IMR-90 (cell line): ENCODE data around the gene SHROOM1. TPM values are rescaled to one million over a fixed set of nuclear protein-coding genes. Genes with fewer than 3 reads are reported as not detected.

Source experiments
- ATAC-seq: fragments of 200-7000 bp; cut with Tn5 transposase; 2 replicates; pipeline ENCODE4 v1.9.1; 2020; ENCODE audit warnings: low read depth, mild to moderate bottlenecking, moderate library complexity
- BruUV-seq: library from RNA; stranded (reverse); fragments of 400-500 nt; replicated peaks from 2 replicates; lab custom pipeline; 2021; lab: Mats Ljungman, UMichigan
- CTCF ChIA-PET: fragments of 300-600 bp; formaldehyde crosslinking; extraction: SDS; loops from one replicate; lab custom pipeline; 2021; ENCODE audit warnings: antibody characterized with exemption; lab: Yijun Ruan, JAX
- POLR2A ChIA-PET: fragments of 300-600 bp; sonication (Branson Sonifier 250); formaldehyde crosslinking; loops from one replicate; lab custom pipeline; 2022; ENCODE audit warnings: antibody characterized with exemption; ENCODE audit not compliant: unreplicated experiment; lab: Charles Lee
- DNase-seq: peaks from one replicate; pipeline ENCODE4 v3.0.0; 2013
- H2AFZ ChIP-seq: replicated peaks from 2 replicates; pipeline ENCODE3; 2013; ENCODE audit warnings: low read length, mild to moderate bottlenecking; ENCODE audit not compliant: poor library complexity
- H2AK5ac ChIP-seq: 2 replicates; pipeline ENCODE4 v1.6.1; 2013; ENCODE audit warnings: low read depth, low read length, inconsistent platforms
- H2AK9ac ChIP-seq: replicated peaks from 2 replicates; pipeline ENCODE3; 2013; ENCODE audit warnings: mild to moderate bottlenecking, low read depth, low read length, moderate library complexity; ENCODE audit not compliant: poor library complexity
- H2BK120ac ChIP-seq: 2 replicates; pipeline ENCODE4 v1.6.1; 2013; ENCODE audit warnings: low read depth, low read length, inconsistent platforms
- H2BK15ac ChIP-seq: 3 replicates; pipeline ENCODE4 v1.6.1; 2013; ENCODE audit warnings: low read depth, low read length, inconsistent platforms
- H2BK20ac ChIP-seq: 2 replicates; pipeline ENCODE4 v1.6.1; 2013; ENCODE audit warnings: low read depth, mild to moderate bottlenecking, inconsistent platforms, low read length, moderate library complexity
- H2BK5ac ChIP-seq: 2 replicates; pipeline ENCODE4 v1.6.1; 2013; ENCODE audit warnings: mild to moderate bottlenecking, low read depth, low read length, inconsistent platforms; ENCODE audit not compliant: poor library complexity, severe bottlenecking
- H3K14ac ChIP-seq: replicated peaks from 2 replicates; pipeline ENCODE4 v1.6.1; 2013; ENCODE audit warnings: low read depth, low read length, inconsistent platforms
- H3K18ac ChIP-seq: 2 replicates; pipeline ENCODE4 v1.6.1; 2013; ENCODE audit warnings: low read depth, low read length, control low read depth
- H3K23ac ChIP-seq: 2 replicates; pipeline ENCODE4 v1.6.1; 2013; ENCODE audit warnings: low read depth, low read length, inconsistent platforms
- H3K27ac ChIP-seq: 2 replicates; pipeline ENCODE4 v1.5.1; 2013; ENCODE audit warnings: mild to moderate bottlenecking, control low read depth, low read length; ENCODE audit not compliant: insufficient read depth
- H3K27me3 ChIP-seq: 2 replicates; pipeline ENCODE4 v1.6.1; 2013; ENCODE audit warnings: low read length; ENCODE audit not compliant: control insufficient read depth, insufficient read depth
- H3K36me3 ChIP-seq: 2 replicates; pipeline ENCODE4 v1.6.1; 2013; ENCODE audit warnings: low read length, mixed read lengths; ENCODE audit not compliant: control insufficient read depth, insufficient read depth
- H3K4ac ChIP-seq: 2 replicates; pipeline ENCODE4 v1.6.1; 2013; ENCODE audit warnings: low read depth, low read length, inconsistent platforms
- H3K4me1 ChIP-seq: 2 replicates; pipeline ENCODE4 v1.6.1; 2013; ENCODE audit warnings: low read length, mixed read lengths; ENCODE audit not compliant: control insufficient read depth, insufficient read depth
- H3K4me2 ChIP-seq: 2 replicates; pipeline ENCODE4 v1.6.1; 2013; ENCODE audit warnings: low read depth, mild to moderate bottlenecking, control low read depth, low read length, moderate library complexity
- H3K4me3 ChIP-seq: 2 replicates; pipeline ENCODE4 v1.5.1; 2013; ENCODE audit warnings: low read depth, mild to moderate bottlenecking, control low read depth, low read length, moderate library complexity; ENCODE audit not compliant: insufficient read depth
- H3K56ac ChIP-seq: 2 replicates; pipeline ENCODE4 v1.6.1; 2013; ENCODE audit warnings: low read length, inconsistent platforms; ENCODE audit not compliant: insufficient read depth; ENCODE audit errors: extremely low read depth
- H3K79me1 ChIP-seq, 2 experiments: 2 replicates each; pipeline ENCODE4 v1.6.1; 2013; ENCODE audit warnings: low read length in 2 of 2, inconsistent platforms in 1 of 2, low read depth in 1 of 2
- H3K9ac ChIP-seq: 2 replicates; pipeline ENCODE4 v1.6.1; 2013; ENCODE audit warnings: low read depth, low read length, control low read depth
- H3K9me1 ChIP-seq: 2 replicates; pipeline ENCODE4 v1.6.1; 2013; ENCODE audit warnings: low read length, inconsistent platforms; ENCODE audit not compliant: insufficient read depth
- H3K9me3 ChIP-seq: 2 replicates; pipeline ENCODE4 v1.6.1; 2013; ENCODE audit warnings: low read length; ENCODE audit not compliant: control insufficient read depth, insufficient read depth
- H4K20me1 ChIP-seq: 2 replicates; pipeline ENCODE4 v1.6.1; 2013; ENCODE audit warnings: low read length, inconsistent platforms; ENCODE audit not compliant: insufficient read depth
- H4K5ac ChIP-seq: 2 replicates; pipeline ENCODE4 v1.6.1; 2013; ENCODE audit warnings: mild to moderate bottlenecking, low read depth, low read length, control low read depth
- H4K8ac ChIP-seq, 2 experiments: 2 replicates each; pipeline ENCODE4 v1.6.1; 2013; ENCODE audit warnings: low read depth in 2 of 2, low read length in 2 of 2, control low read depth in 1 of 2, inconsistent platforms in 1 of 2
- H4K91ac ChIP-seq: 2 replicates; pipeline ENCODE4 v1.6.1; 2013; ENCODE audit warnings: low read depth, low read length, inconsistent platforms; ENCODE audit not compliant: insufficient read depth
- BHLHE40 ChIP-seq: fragments of 150-350 bp; IDR thresholded peaks from 2 replicates; pipeline ENCODE4 v1.6.1; 2016; ENCODE audit warnings: mild to moderate bottlenecking, low read depth, low read length
- CEBPB ChIP-seq: IDR thresholded peaks from 2 replicates; pipeline ENCODE4 v1.6.1; 2012; ENCODE audit warnings: low read depth, low read length, improper control_type of control experiment
- CTCF ChIP-seq: conservative IDR thresholded peaks from 2 replicates; pipeline ENCODE4 v1.5.1; 2012; ENCODE audit warnings: mild to moderate bottlenecking, low read depth, low read length, improper control_type of control experiment
- ELK1 ChIP-seq: fragments of 150-350 bp; IDR thresholded peaks from 2 replicates; pipeline ENCODE4 v1.6.1; 2016; ENCODE audit warnings: low read depth, mild to moderate bottlenecking, low read length, moderate library complexity, borderline replicate concordance
- FOS ChIP-seq: fragments of 150-350 bp; IDR thresholded peaks from 2 replicates; pipeline ENCODE4 v1.6.1; 2016; ENCODE audit warnings: low read depth, low read length
- MAFK ChIP-seq: IDR thresholded peaks from 2 replicates; pipeline ENCODE4 v1.6.1; 2012; ENCODE audit warnings: low read depth, low read length, improper control_type of control experiment
- MAZ ChIP-seq: IDR thresholded peaks from 2 replicates; pipeline ENCODE4 v1.6.1; 2012; ENCODE audit warnings: low read depth, mild to moderate bottlenecking, low read length, improper control_type of control experiment, moderate library complexity, borderline replicate concordance
- MXI1 ChIP-seq: IDR thresholded peaks from 2 replicates; pipeline ENCODE4 v1.6.1; 2012; ENCODE audit warnings: low read depth, mild to moderate bottlenecking, low read length, moderate library complexity, borderline replicate concordance
- NFE2L2 ChIP-seq: fragments of 150-350 bp; IDR thresholded peaks from 2 replicates; pipeline ENCODE4 v1.6.1; 2016; ENCODE audit warnings: low read depth, mild to moderate bottlenecking, low read length
- POLR2A ChIP-seq: IDR thresholded peaks from 2 replicates; pipeline ENCODE4 v1.6.1; 2012; ENCODE audit warnings: mild to moderate bottlenecking, low read depth, low read length
- RAD21 ChIP-seq: IDR thresholded peaks from 2 replicates; pipeline ENCODE4 v1.6.1; 2012; ENCODE audit warnings: low read length, improper control_type of control experiment
- RCOR1 ChIP-seq: IDR thresholded peaks from 2 replicates; pipeline ENCODE4 v1.6.1; 2012; ENCODE audit warnings: mild to moderate bottlenecking, low read length, improper control_type of control experiment; ENCODE audit not compliant: insufficient replicate concordance
- RFX5 ChIP-seq: IDR thresholded peaks from 2 replicates; pipeline ENCODE4 v1.8.0; 2012; ENCODE audit warnings: low read depth, mild to moderate bottlenecking, low read length, moderate library complexity
- SMC3 ChIP-seq: fragments of 150-350 bp; IDR thresholded peaks from 2 replicates; pipeline ENCODE4 v1.6.1; 2016; ENCODE audit warnings: low read depth, mild to moderate bottlenecking, antibody characterized with exemption, low read length, moderate library complexity
- USF2 ChIP-seq: fragments of 150-350 bp; IDR thresholded peaks from 2 replicates; pipeline ENCODE4 v1.6.1; 2017; ENCODE audit warnings: mild to moderate bottlenecking, antibody characterized with exemption, low read length, low read depth
- WGBS, 2 experiments: methylation state at CpG; one replicate each; pipeline versions ENCODE4 v1.1.5 to v1.1.7; 2013; ENCODE audit warnings: missing lambda C conversion rate in 2 of 2; ENCODE audit not compliant: insufficient read length in 1 of 2; ENCODE audit errors: extremely low coverage in 2 of 2; 5-methylcytosine and 5-hydroxymethylcytosine counted together
- dilution Hi-C: fragments of 300-500 bp; cut with HindIII; formaldehyde crosslinking; loops from one replicate; pipeline ENCODE4 v1.14.3; 2018; ENCODE audit warnings: low sequenced_read_pairs; ENCODE audit not compliant: unreplicated experiment
- in situ Hi-C: fragments of 300-500 bp; cut with MboI; formaldehyde crosslinking; loops from 3 replicates; pipeline ENCODE4 v1.14.3; 2019; ENCODE audit warnings: low sequenced_read_pairs, inconsistent platforms, mixed read lengths
- intact Hi-C: fragments of 100-400 bp; cut with micrococcal nuclease; formaldehyde crosslinking; loops from 2 replicates; pipeline ENCODE4 v1.10.0; 2022
- polyA plus RNA-seq, 3 experiments: library from polyadenylated mRNA; depleted of rRNA; stranded (reverse); fragments of >200 nt; gene quantifications; 2 replicates each; pipeline ENCODE4 v1.2.3, GENCODE V29; 2012; ENCODE audit warnings: low replicate concordance in 1 of 3
- total RNA-seq: library from RNA; depleted of rRNA; stranded (reverse); fragments of >200 nt; gene quantifications from 2 replicates; pipeline ENCODE4 v1.2.3, GENCODE V29; 2012

Gene SHROOM1
- total and polyA plus RNA-seq, 2 of the 4 experiments (the other 2 are of a cell fraction): 1.4 to 6.3 TPM

DNA sequence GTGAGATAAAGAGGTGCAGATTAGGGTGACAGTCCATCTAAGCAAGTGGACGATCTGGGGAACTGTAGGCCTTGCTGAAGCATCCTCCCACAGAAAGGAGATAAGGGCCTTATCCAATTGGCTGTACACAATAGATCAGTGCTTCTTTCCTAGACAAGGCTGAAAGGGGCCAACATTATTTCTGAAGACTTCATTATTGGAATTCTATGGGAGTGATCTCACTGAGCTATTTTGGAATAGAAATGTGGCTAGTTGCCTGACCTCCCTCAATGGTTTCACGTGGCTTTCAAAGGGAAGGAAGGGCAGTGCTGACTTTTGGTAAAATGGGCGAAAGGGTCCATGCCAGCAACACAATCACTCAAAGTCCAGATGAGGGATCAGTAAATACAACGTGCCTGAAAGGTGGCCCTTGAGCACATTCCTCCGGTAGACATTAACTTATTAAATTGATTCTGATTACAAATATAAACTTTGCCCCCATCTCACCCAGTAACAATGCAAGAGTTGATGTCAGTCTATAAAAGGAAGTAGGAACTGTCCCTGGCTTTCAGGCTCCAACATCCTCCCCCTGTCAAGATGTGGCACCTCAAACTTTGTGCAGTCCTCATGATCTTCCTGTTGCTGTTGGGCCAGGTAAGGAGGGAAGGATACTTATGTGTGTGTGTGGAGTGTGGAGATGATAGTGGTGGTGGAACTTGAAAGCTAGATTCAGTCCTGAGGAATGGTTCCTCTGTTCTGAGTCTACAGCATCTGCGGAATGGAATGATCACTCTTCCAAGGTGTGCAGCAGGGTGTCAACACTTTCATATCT, 42.9 kb upstream of the SHROOM1 start, which contains the start of gene LEAP2:
Gene LEAP2 (plus strand): TSS at position 550 of the 811 bp plus-strand sequence. CDS start 27 bp downstream, at position 577.
- CTCF ChIA-PET: interaction anchor here (0.6 to 1.3 kb wide), 5 partner anchors 10 to 223 kb away, joined by 3 to 5 read pairs (median 4); partner anchors contain the start of gene SHROOM1
- no CpG with 5 or more reads among the region's 6 CpGs for WGBS, 2 experiments
- BruUV-seq: no TSS peak
- TF ChIP-seq BHLHE40 (no peak), MAZ (no peak), RFX5 (no peak), NFE2L2 (no peak), USF2 (no peak), SMC3 (no peak), RCOR1 (no peak), MXI1 (no peak), ELK1 (no peak), CTCF (no peak), POLR2A (no peak), RAD21 (no peak), CEBPB (no peak), MAFK (no peak), FOS (no peak)

More for the DNA sequence above, 42.9 kb upstream of the SHROOM1 start, which contains the start of gene LEAP2:
- H3K56ac ChIP-seq: no peak within 1 kb of the TSS
- in situ Hi-C loops (no loop called here), intact Hi-C loops (no loop called here), dilution Hi-C loops (no loop called here)
- DNase-seq (peak; percentile 39), ATAC-seq (no peak)
- H3K23ac ChIP-seq: no peak within 1 kb of the TSS
- H3K4me1 ChIP-seq: peaks cover 3% of the 10 kb centered on the region; the same call in 1 of the 2 replicates
- H3K9ac ChIP-seq: no peak within 1 kb of the TSS
- POLR2A ChIA-PET: no interaction called here
- H3K4me3 ChIP-seq: no peak within 1 kb of the TSS
- peaks cover 0 to 51% of the 10 kb centered on the region in 2 experiments; a peak in 3 of 4 replicates for H3K79me1 ChIP-seq
- no peak within 1 kb of the TSS for H2AK5ac ChIP-seq
- H3K18ac ChIP-seq: no peak within 1 kb of the TSS
- H3K36me3 ChIP-seq: peaks cover 28% of the 10 kb centered on the region
- H3K27ac ChIP-seq: no peak within 1 kb of the TSS
- H2BK20ac ChIP-seq: no peak within 1 kb of the TSS
- no peak within 1 kb of the TSS for H2AK9ac ChIP-seq
- H2BK15ac ChIP-seq: no peak within 1 kb of the TSS
- H3K27me3 ChIP-seq: no peaks in the 10 kb centered on the region
- no peak within 1 kb of the TSS for H4K8ac ChIP-seq
- H3K9me1 ChIP-seq: peaks cover 20% of the 10 kb centered on the region; the same call in 1 of the 2 replicates
- H3K9me3 ChIP-seq: no peaks in the 10 kb centered on the region
- no peak within 1 kb of the TSS for H3K14ac ChIP-seq
- H2BK5ac ChIP-seq: peak within 1 kb of the TSS; percentile 6
- H2AFZ ChIP-seq: no peak within 1 kb of the TSS
- no peak within 1 kb of the TSS for H3K4me2 ChIP-seq
- H4K91ac ChIP-seq: no peak within 1 kb of the TSS; the same call in 1 of the 2 replicates
- H4K20me1 ChIP-seq: peaks cover 13% of the 10 kb centered on the region
- no peak within 1 kb of the TSS for H2BK120ac ChIP-seq
- H3K4ac ChIP-seq: no peak within 1 kb of the TSS
- H4K5ac ChIP-seq: no peak within 1 kb of the TSS
